IMR-90 (cell line): Measurements from ENCODE around the gene PANK4. TPM values are rescaled to one million over a fixed set of nuclear protein-coding genes. Genes with fewer than 3 reads are reported as not detected.

Experiments
- ATAC-seq: fragments of 200-7000 bp; cut with Tn5 transposase; 2 replicates; pipeline ENCODE4 v1.9.1; 2020; ENCODE audit warnings: low read depth, mild to moderate bottlenecking, moderate library complexity
- BruUV-seq: library from RNA; stranded (reverse); fragments of 400-500 nt; replicated peaks from 2 replicates; lab custom pipeline; 2021; lab: Mats Ljungman, UMichigan
- CTCF ChIA-PET: fragments of 300-600 bp; formaldehyde crosslinking; extraction: SDS; loops from one replicate; lab custom pipeline; 2021; ENCODE audit warnings: antibody characterized with exemption; lab: Yijun Ruan, JAX
- POLR2A ChIA-PET: fragments of 300-600 bp; sonication (Branson Sonifier 250); formaldehyde crosslinking; loops from one replicate; lab custom pipeline; 2022; ENCODE audit warnings: antibody characterized with exemption; ENCODE audit not compliant: unreplicated experiment; lab: Charles Lee
- DNase-seq: peaks from one replicate; pipeline ENCODE4 v3.0.0; 2013
- H2AFZ ChIP-seq: replicated peaks from 2 replicates; pipeline ENCODE3; 2013; ENCODE audit warnings: low read length, mild to moderate bottlenecking; ENCODE audit not compliant: poor library complexity
- H2AK5ac ChIP-seq: 2 replicates; pipeline ENCODE4 v1.6.1; 2013; ENCODE audit warnings: low read depth, low read length, inconsistent platforms
- H2AK9ac ChIP-seq: replicated peaks from 2 replicates; pipeline ENCODE3; 2013; ENCODE audit warnings: mild to moderate bottlenecking, low read depth, low read length, moderate library complexity; ENCODE audit not compliant: poor library complexity
- H2BK120ac ChIP-seq: 2 replicates; pipeline ENCODE4 v1.6.1; 2013; ENCODE audit warnings: low read depth, low read length, inconsistent platforms
- H2BK15ac ChIP-seq: 3 replicates; pipeline ENCODE4 v1.6.1; 2013; ENCODE audit warnings: low read depth, low read length, inconsistent platforms
- H2BK20ac ChIP-seq: 2 replicates; pipeline ENCODE4 v1.6.1; 2013; ENCODE audit warnings: low read depth, mild to moderate bottlenecking, inconsistent platforms, low read length, moderate library complexity
- H2BK5ac ChIP-seq: 2 replicates; pipeline ENCODE4 v1.6.1; 2013; ENCODE audit warnings: mild to moderate bottlenecking, low read depth, low read length, inconsistent platforms; ENCODE audit not compliant: poor library complexity, severe bottlenecking
- H3K14ac ChIP-seq: replicated peaks from 2 replicates; pipeline ENCODE4 v1.6.1; 2013; ENCODE audit warnings: low read depth, low read length, inconsistent platforms
- H3K18ac ChIP-seq: 2 replicates; pipeline ENCODE4 v1.6.1; 2013; ENCODE audit warnings: low read depth, low read length, control low read depth
- H3K23ac ChIP-seq: 2 replicates; pipeline ENCODE4 v1.6.1; 2013; ENCODE audit warnings: low read depth, low read length, inconsistent platforms
- H3K27ac ChIP-seq: 2 replicates; pipeline ENCODE4 v1.5.1; 2013; ENCODE audit warnings: mild to moderate bottlenecking, control low read depth, low read length; ENCODE audit not compliant: insufficient read depth
- H3K27me3 ChIP-seq: 2 replicates; pipeline ENCODE4 v1.6.1; 2013; ENCODE audit warnings: low read length; ENCODE audit not compliant: control insufficient read depth, insufficient read depth
- H3K36me3 ChIP-seq: 2 replicates; pipeline ENCODE4 v1.6.1; 2013; ENCODE audit warnings: low read length, mixed read lengths; ENCODE audit not compliant: control insufficient read depth, insufficient read depth
- H3K4ac ChIP-seq: 2 replicates; pipeline ENCODE4 v1.6.1; 2013; ENCODE audit warnings: low read depth, low read length, inconsistent platforms
- H3K4me1 ChIP-seq: 2 replicates; pipeline ENCODE4 v1.6.1; 2013; ENCODE audit warnings: low read length, mixed read lengths; ENCODE audit not compliant: control insufficient read depth, insufficient read depth
- H3K4me2 ChIP-seq: 2 replicates; pipeline ENCODE4 v1.6.1; 2013; ENCODE audit warnings: low read depth, mild to moderate bottlenecking, control low read depth, low read length, moderate library complexity
- H3K4me3 ChIP-seq: 2 replicates; pipeline ENCODE4 v1.5.1; 2013; ENCODE audit warnings: low read depth, mild to moderate bottlenecking, control low read depth, low read length, moderate library complexity; ENCODE audit not compliant: insufficient read depth
- H3K56ac ChIP-seq: 2 replicates; pipeline ENCODE4 v1.6.1; 2013; ENCODE audit warnings: low read length, inconsistent platforms; ENCODE audit not compliant: insufficient read depth; ENCODE audit errors: extremely low read depth
- H3K79me1 ChIP-seq, 2 experiments: 2 replicates each; pipeline ENCODE4 v1.6.1; 2013; ENCODE audit warnings: low read length in 2 of 2, inconsistent platforms in 1 of 2, low read depth in 1 of 2
- H3K9ac ChIP-seq: 2 replicates; pipeline ENCODE4 v1.6.1; 2013; ENCODE audit warnings: low read depth, low read length, control low read depth
- H3K9me1 ChIP-seq: 2 replicates; pipeline ENCODE4 v1.6.1; 2013; ENCODE audit warnings: low read length, inconsistent platforms; ENCODE audit not compliant: insufficient read depth
- H3K9me3 ChIP-seq: 2 replicates; pipeline ENCODE4 v1.6.1; 2013; ENCODE audit warnings: low read length; ENCODE audit not compliant: control insufficient read depth, insufficient read depth
- H4K20me1 ChIP-seq: 2 replicates; pipeline ENCODE4 v1.6.1; 2013; ENCODE audit warnings: low read length, inconsistent platforms; ENCODE audit not compliant: insufficient read depth
- H4K5ac ChIP-seq: 2 replicates; pipeline ENCODE4 v1.6.1; 2013; ENCODE audit warnings: mild to moderate bottlenecking, low read depth, low read length, control low read depth
- H4K8ac ChIP-seq, 2 experiments: 2 replicates each; pipeline ENCODE4 v1.6.1; 2013; ENCODE audit warnings: low read depth in 2 of 2, low read length in 2 of 2, control low read depth in 1 of 2, inconsistent platforms in 1 of 2
- H4K91ac ChIP-seq: 2 replicates; pipeline ENCODE4 v1.6.1; 2013; ENCODE audit warnings: low read depth, low read length, inconsistent platforms; ENCODE audit not compliant: insufficient read depth
- CEBPB ChIP-seq: IDR thresholded peaks from 2 replicates; pipeline ENCODE4 v1.6.1; 2012; ENCODE audit warnings: low read depth, low read length, improper control_type of control experiment
- CHD1 ChIP-seq: IDR thresholded peaks from 2 replicates; pipeline ENCODE4 v1.6.1; 2012; ENCODE audit warnings: low read depth, low read length, improper control_type of control experiment
- CTCF ChIP-seq: conservative IDR thresholded peaks from 2 replicates; pipeline ENCODE4 v1.5.1; 2012; ENCODE audit warnings: mild to moderate bottlenecking, low read depth, low read length, improper control_type of control experiment
- FOS ChIP-seq: fragments of 150-350 bp; IDR thresholded peaks from 2 replicates; pipeline ENCODE4 v1.6.1; 2016; ENCODE audit warnings: low read depth, low read length
- MAFK ChIP-seq: IDR thresholded peaks from 2 replicates; pipeline ENCODE4 v1.6.1; 2012; ENCODE audit warnings: low read depth, low read length, improper control_type of control experiment
- MXI1 ChIP-seq: IDR thresholded peaks from 2 replicates; pipeline ENCODE4 v1.6.1; 2012; ENCODE audit warnings: low read depth, mild to moderate bottlenecking, low read length, moderate library complexity, borderline replicate concordance
- NFE2L2 ChIP-seq: fragments of 150-350 bp; IDR thresholded peaks from 2 replicates; pipeline ENCODE4 v1.6.1; 2016; ENCODE audit warnings: low read depth, mild to moderate bottlenecking, low read length
- POLR2A ChIP-seq: IDR thresholded peaks from 2 replicates; pipeline ENCODE4 v1.6.1; 2012; ENCODE audit warnings: mild to moderate bottlenecking, low read depth, low read length
- RCOR1 ChIP-seq: IDR thresholded peaks from 2 replicates; pipeline ENCODE4 v1.6.1; 2012; ENCODE audit warnings: mild to moderate bottlenecking, low read length, improper control_type of control experiment; ENCODE audit not compliant: insufficient replicate concordance
- WGBS, 2 experiments: methylation state at CpG; one replicate each; pipeline versions ENCODE4 v1.1.5 to v1.1.7; 2013; ENCODE audit warnings: missing lambda C conversion rate in 2 of 2; ENCODE audit not compliant: insufficient read length in 1 of 2; ENCODE audit errors: extremely low coverage in 2 of 2; 5-methylcytosine and 5-hydroxymethylcytosine counted together
- dilution Hi-C: fragments of 300-500 bp; cut with HindIII; formaldehyde crosslinking; loops from one replicate; pipeline ENCODE4 v1.14.3; 2018; ENCODE audit warnings: low sequenced_read_pairs; ENCODE audit not compliant: unreplicated experiment
- in situ Hi-C: fragments of 300-500 bp; cut with MboI; formaldehyde crosslinking; loops from 3 replicates; pipeline ENCODE4 v1.14.3; 2019; ENCODE audit warnings: low sequenced_read_pairs, inconsistent platforms, mixed read lengths
- intact Hi-C: fragments of 100-400 bp; cut with micrococcal nuclease; formaldehyde crosslinking; loops from 2 replicates; pipeline ENCODE4 v1.10.0; 2022
- polyA plus RNA-seq, 3 experiments: library from polyadenylated mRNA; depleted of rRNA; stranded (reverse); fragments of >200 nt; gene quantifications; 2 replicates each; pipeline ENCODE4 v1.2.3, GENCODE V29; 2012; ENCODE audit warnings: low replicate concordance in 1 of 3
- total RNA-seq: library from RNA; depleted of rRNA; stranded (reverse); fragments of >200 nt; gene quantifications from 2 replicates; pipeline ENCODE4 v1.2.3, GENCODE V29; 2012

PANK4 gene
- total and polyA plus RNA-seq, 2 of the 4 experiments (the other 2 are of a cell fraction): 14.0 to 18.5 TPM

GRCh38 chr1:2493691-2494322 lies 32.6 kb downstream of the PANK4 start:
- Histone ChIP-seq H3K9me3 (peaks cover 4% of the 10 kb centered on the region), H3K9me1 (no peaks in the 10 kb centered on the region), H4K91ac (no peak overlapping the region), H2AK9ac (no peak overlapping the region), H3K4me3 (no peak overlapping the region), H3K4me2 (no peak overlapping the region), H3K56ac (no peak overlapping the region), H3K18ac (no peak overlapping the region), H2BK15ac (no peak overlapping the region), H4K20me1 (no peaks in the 10 kb centered on the region; the same call in 1 of the 2 replicates), H4K5ac (no peak overlapping the region), H3K27ac (no peak overlapping the region), H2BK20ac (no peak overlapping the region), H3K4me1 (no peaks in the 10 kb centered on the region), H2AFZ (no peak overlapping the region), H3K27me3 (peaks cover 14% of the 10 kb centered on the region; the same call in 1 of the 2 replicates), H4K8ac (no peak overlapping the region), H2BK120ac (no peak overlapping the region), H3K36me3 (no peaks in the 10 kb centered on the region), H2BK5ac (no peak overlapping the region), H3K4ac (no peak overlapping the region), H3K9ac (no peak overlapping the region), H3K14ac (no peak overlapping the region), H3K23ac (no peak overlapping the region), H2AK5ac (no peak overlapping the region), H3K79me1 (no peaks in the 10 kb centered on the region)
- dilution Hi-C loops: no loop called here
- in situ Hi-C loops: no loop called here
- no peak for TF ChIP-seq POLR2A
- TF ChIP-seq RCOR1: no peak
- TF ChIP-seq CEBPB: no peak
- no peak for TF ChIP-seq MAFK
- TF ChIP-seq CTCF: no peak
- no peak for TF ChIP-seq FOS
- no peak for TF ChIP-seq NFE2L2
- TF ChIP-seq MXI1: no peak
- TF ChIP-seq CHD1: no peak
- CTCF ChIA-PET: no interaction called here
- intact Hi-C loops: no loop called here
- 57% methylated on average over 12 of the region's 24 CpGs; no CpG with 5 or more reads in 1 of the 2 experiments for WGBS, 2 experiments
- POLR2A ChIA-PET: no interaction called here
- no TSS peak for BruUV-seq
- DNase-seq (no peak), ATAC-seq (no peak)
